ENCODE data around the gene PIK3CB. TPM values are rescaled to one million over a fixed set of nuclear protein-coding genes. Genes with fewer than 3 reads are reported as not detected.
"Not testable (repeated sequence)": the region's sequence is repeated elsewhere in the genome, so short reads cannot be mapped to it uniquely, and the experiment has no call there.

PIK3CB gene
- total RNA-seq, 1 donor from 2014 or later = 14.2 TPM

DNA sequence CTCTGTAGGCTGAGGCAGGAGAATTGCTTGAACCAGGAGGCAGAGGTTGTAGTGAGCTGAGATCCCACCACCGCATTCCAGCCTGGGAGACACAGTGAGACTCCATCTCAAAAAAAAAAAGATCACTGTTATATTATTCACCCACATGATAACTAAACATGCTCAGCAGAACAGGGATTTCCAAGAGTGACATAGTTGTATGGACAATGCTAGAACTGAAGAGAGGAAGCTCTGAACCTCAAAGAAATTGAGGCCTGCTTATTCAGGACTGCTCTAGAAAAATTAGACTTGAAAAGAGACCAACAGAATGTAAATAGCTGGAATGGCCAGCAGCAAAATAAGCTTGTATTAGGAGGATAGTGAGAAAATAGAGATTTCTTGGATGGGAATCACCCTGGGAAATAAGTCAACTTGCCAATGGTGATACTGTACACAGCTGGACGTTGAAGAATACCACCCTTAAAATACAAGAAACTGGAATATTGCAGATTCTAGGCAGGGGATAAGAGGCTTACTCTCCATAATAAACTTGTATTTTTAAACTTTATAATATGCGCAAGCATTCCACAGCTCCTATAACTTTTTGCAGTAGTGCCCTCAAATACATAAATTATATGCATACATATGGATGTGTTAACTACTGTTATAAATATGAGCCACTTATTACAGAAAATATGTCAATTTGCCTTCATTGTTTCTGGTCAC lies 28.2 kb downstream of the PIK3CB start:
- H3K4me1 Mint-ChIP-seq (ENCODE audit: low read depth, unreplicated experiment) = no peaks in the 10 kb centered on the region
- no peaks in the 10 kb centered on the region for H3K36me3 Mint-ChIP-seq (ENCODE audit: unreplicated experiment)
- no peak overlapping the region for H3K4me3 Mint-ChIP-seq (ENCODE audit: unreplicated experiment)
- no peaks in the 10 kb centered on the region for H3K27me3 Mint-ChIP-seq (ENCODE audit: unreplicated experiment)
- TF ChIP-seq, protein P1, sequence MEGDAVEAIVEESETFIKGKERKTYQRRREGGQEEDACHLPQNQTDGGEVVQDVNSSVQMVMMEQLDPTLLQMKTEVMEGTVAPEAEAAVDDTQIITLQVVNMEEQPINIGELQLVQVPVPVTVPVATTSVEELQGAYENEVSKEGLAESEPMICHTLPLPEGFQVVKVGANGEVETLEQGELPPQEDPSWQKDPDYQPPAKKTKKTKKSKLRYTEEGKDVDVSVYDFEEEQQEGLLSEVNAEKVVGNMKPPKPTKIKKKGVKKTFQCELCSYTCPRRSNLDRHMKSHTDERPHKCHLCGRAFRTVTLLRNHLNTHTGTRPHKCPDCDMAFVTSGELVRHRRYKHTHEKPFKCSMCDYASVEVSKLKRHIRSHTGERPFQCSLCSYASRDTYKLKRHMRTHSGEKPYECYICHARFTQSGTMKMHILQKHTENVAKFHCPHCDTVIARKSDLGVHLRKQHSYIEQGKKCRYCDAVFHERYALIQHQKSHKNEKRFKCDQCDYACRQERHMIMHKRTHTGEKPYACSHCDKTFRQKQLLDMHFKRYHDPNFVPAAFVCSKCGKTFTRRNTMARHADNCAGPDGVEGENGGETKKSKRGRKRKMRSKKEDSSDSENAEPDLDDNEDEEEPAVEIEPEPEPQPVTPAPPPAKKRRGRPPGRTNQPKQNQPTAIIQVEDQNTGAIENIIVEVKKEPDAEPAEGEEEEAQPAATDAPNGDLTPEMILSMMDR (IDR thresholded peaks at IDR 0.05; ENCODE audit: partially characterized antibody, unreplicated experiment) = no peak
- no peak for DNase-seq
- no peaks in the 10 kb centered on the region for H3K9me3 Mint-ChIP-seq (ENCODE audit: unreplicated experiment)
- H3K27ac Mint-ChIP-seq (ENCODE audit: unreplicated experiment) = no peak overlapping the region

DNA sequence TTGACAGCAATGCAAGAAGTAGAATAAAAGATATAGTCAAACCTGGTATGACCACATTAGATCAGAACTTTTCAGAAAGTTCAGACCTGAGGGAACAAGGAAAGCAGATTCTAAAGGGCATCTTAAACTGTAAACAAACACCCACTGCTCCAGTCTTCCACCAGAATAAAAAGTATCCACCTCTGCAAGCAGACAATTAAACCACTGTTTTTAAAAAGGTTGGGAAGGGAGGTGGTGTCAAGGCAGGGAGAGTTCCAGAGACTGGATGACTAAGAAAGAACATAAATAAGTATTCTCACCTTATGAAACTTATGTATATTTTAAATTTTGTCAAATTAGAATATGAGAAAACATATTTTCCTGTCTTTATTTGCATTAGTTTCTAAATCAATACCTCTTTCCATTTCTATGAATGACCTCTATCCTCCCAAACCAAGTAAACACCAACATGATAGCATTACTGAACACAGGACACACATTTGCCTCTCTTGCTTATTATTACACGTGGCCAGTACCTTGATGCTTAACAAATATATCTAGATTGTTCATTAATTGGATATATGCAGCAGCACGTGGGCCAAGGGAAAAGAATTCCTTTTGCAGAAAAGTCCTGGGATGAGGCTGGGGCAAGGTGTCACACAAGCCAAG lies 31.6 kb downstream of the PIK3CB start:
- Mint-ChIP-seq H3K27me3 (ENCODE audit: unreplicated experiment) (no peaks in the 10 kb centered on the region), H3K9me3 (ENCODE audit: unreplicated experiment) (no peaks in the 10 kb centered on the region), H3K36me3 (ENCODE audit: unreplicated experiment) (no peaks in the 10 kb centered on the region), H3K4me1 (ENCODE audit: low read depth, unreplicated experiment) (no peaks in the 10 kb centered on the region), H3K4me3 (ENCODE audit: unreplicated experiment) (no peak overlapping the region), H3K27ac (ENCODE audit: unreplicated experiment) (no peak overlapping the region)
- TF ChIP-seq, protein P1 (IDR thresholded peaks at IDR 0.05; ENCODE audit: partially characterized antibody, unreplicated experiment) = no peak
- no peak for DNase-seq

DNA sequence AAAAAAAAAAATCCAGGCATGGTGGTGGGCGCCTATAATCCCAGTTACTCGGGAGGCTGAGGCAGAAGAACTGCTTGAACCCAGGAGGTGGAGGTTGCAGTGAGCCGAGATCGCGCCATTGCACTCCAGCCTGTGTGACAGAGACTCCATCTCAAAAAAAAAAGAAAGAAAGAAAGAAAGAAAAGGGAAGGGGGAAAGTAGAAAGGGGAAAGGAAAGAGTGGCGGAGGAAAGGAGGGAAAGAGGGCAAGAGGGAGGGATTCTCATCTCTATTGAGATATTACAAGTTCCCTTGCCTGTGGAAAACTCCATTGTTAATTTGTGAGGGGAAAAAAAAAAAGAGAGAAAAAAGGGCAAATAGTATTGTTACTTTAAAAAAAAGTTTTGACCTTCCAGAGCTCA lies 32.5 kb downstream of the PIK3CB start:
- H3K27me3 Mint-ChIP-seq (ENCODE audit: unreplicated experiment); H3K4me1 Mint-ChIP-seq (ENCODE audit: low read depth, unreplicated experiment); H3K27ac Mint-ChIP-seq (ENCODE audit: unreplicated experiment); DNase-seq; H3K36me3 Mint-ChIP-seq (ENCODE audit: unreplicated experiment); H3K4me3 Mint-ChIP-seq (ENCODE audit: unreplicated experiment); H3K9me3 Mint-ChIP-seq (ENCODE audit: unreplicated experiment): not testable (repeated sequence)

DNA sequence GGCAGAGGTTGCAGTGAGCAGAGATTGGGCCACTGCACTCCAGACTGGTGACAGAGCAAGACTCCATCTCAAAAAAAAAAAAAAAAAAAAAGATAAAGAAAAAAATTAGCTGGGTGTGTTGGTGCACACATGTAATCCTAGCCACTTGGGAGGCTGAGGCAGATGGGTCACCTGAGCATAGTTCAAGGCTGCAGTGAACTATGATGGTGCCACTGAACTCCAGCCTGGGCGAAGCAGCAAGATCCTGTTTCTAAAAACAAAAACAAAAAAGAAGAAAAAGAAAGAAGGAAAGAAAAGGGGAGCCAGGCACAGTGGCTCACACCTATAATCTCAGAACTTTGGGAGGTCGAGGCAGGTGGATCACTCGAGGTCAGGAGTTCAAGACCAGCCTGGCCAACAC lies 32.9 kb downstream of the PIK3CB start:
- Mint-ChIP-seq H3K27ac (ENCODE audit: unreplicated experiment) (no peak overlapping the region), H3K4me3 (ENCODE audit: unreplicated experiment) (no peak overlapping the region), H3K36me3 (ENCODE audit: unreplicated experiment) (no peaks in the 10 kb centered on the region), H3K27me3 (ENCODE audit: unreplicated experiment) (no peaks in the 10 kb centered on the region), H3K4me1 (ENCODE audit: low read depth, unreplicated experiment) (no peaks in the 10 kb centered on the region), H3K9me3 (ENCODE audit: unreplicated experiment) (no peaks in the 10 kb centered on the region)
- no peak for DNase-seq
- TF ChIP-seq, protein P1 (IDR thresholded peaks at IDR 0.05; ENCODE audit: partially characterized antibody, unreplicated experiment) = no peak

DNA sequence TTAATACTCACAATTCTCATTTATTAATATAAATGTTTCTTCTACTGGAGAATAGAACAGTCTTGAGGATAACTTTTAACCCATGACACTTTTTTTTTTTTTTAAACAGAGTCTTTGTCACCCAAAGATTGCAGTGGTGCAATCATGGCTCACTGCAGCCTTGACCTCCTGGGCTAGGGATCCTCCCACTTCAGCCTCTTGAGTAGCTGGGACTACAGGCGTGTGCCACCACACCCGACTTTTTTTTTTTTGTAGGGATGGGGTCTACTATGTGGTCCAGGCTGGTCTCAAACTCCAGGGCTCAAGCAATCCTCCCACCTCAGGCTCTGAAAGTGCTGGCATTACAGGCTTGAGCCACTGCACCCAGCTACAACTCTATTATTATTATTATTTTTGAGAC lies 34.5 kb downstream of the PIK3CB start:
- no peaks in the 10 kb centered on the region for H3K36me3 Mint-ChIP-seq (ENCODE audit: unreplicated experiment)
- no peak overlapping the region for H3K27ac Mint-ChIP-seq (ENCODE audit: unreplicated experiment)
- no peaks in the 10 kb centered on the region for H3K9me3 Mint-ChIP-seq (ENCODE audit: unreplicated experiment)
- TF ChIP-seq, protein P1 (IDR thresholded peaks at IDR 0.05; ENCODE audit: partially characterized antibody, unreplicated experiment) = no peak
- H3K27me3 Mint-ChIP-seq (ENCODE audit: unreplicated experiment) = no peaks in the 10 kb centered on the region
- H3K4me1 Mint-ChIP-seq (ENCODE audit: low read depth, unreplicated experiment) = no peaks in the 10 kb centered on the region
- DNase-seq = no peak
- no peak overlapping the region for H3K4me3 Mint-ChIP-seq (ENCODE audit: unreplicated experiment)
